ENCODE results near the gene IGF2R. TPM values are rescaled to one million over a fixed set of nuclear protein-coding genes. Genes with fewer than 3 reads are reported as not detected.

Gene IGF2R
- polyA plus RNA-seq, 4 donors, result 55.1 to 59.1 (median 57.3) TPM

GRCh38 chr6:160015778-160016684, 47.1 kb downstream of the IGF2R start:
- no peak for DNase-seq (ENCODE audit: low read depth in 4 of 4, low spot score in 3 of 4)

- DNase-seq (ENCODE audit: low read depth in 4 of 4, low spot score in 3 of 4), result no peak
Observed at GRCh38 chr6:160022101-160022500, 53.2 kb downstream of the IGF2R start.

- no peak for DNase-seq (ENCODE audit: low read depth in 4 of 4, low spot score in 3 of 4)
Observed at GRCh38 chr6:160022793-160023192, 53.9 kb downstream of the IGF2R start.

- DNase-seq (ENCODE audit: low read depth in 4 of 4, low spot score in 3 of 4), result no peak
Observed at GRCh38 chr6:160024152-160024551, 55.3 kb downstream of the IGF2R start.

GRCh38 chr6:160027076-160027475, 58.2 kb downstream of the IGF2R start:
- no peak for DNase-seq (ENCODE audit: low read depth in 4 of 4, low spot score in 3 of 4)

GRCh38 chr6:160027931-160028330, 59.0 kb downstream of the IGF2R start:
- DNase-seq (ENCODE audit: low read depth in 4 of 4, low spot score in 3 of 4), result no peak

- no peak for DNase-seq (ENCODE audit: low read depth in 4 of 4, low spot score in 3 of 4)
Observed at GRCh38 chr6:160028487-160029275, 59.8 kb downstream of the IGF2R start.

- no peak for DNase-seq (ENCODE audit: low read depth in 4 of 4, low spot score in 3 of 4)
Observed at GRCh38 chr6:160029525-160029924, 60.6 kb downstream of the IGF2R start.

GRCh38 chr6:160030103-160030502, 61.2 kb downstream of the IGF2R start:
- peak; percentile 73 to 90 (median 85) for DNase-seq (ENCODE audit: low read depth in 4 of 4, low spot score in 3 of 4)

- no peak for DNase-seq (ENCODE audit: low read depth in 4 of 4, low spot score in 3 of 4)
Observed at GRCh38 chr6:160031442-160031841, 62.6 kb downstream of the IGF2R start.

GRCh38 chr6:160031871-160032270, 63.0 kb downstream of the IGF2R start:
- no peak for DNase-seq (ENCODE audit: low read depth in 4 of 4, low spot score in 3 of 4)

GRCh38 chr6:160032538-160032937, 63.7 kb downstream of the IGF2R start:
- no peak for DNase-seq (ENCODE audit: low read depth in 4 of 4, low spot score in 3 of 4)

- no peak for DNase-seq (ENCODE audit: low read depth in 4 of 4, low spot score in 3 of 4)
Observed at GRCh38 chr6:160034036-160034930, 65.4 kb downstream of the IGF2R start.

GRCh38 chr6:160035241-160035640, 66.4 kb downstream of the IGF2R start:
- no peak for DNase-seq (ENCODE audit: low read depth in 4 of 4, low spot score in 3 of 4)

GRCh38 chr6:160035693-160036330, 66.9 kb downstream of the IGF2R start:
- DNase-seq (ENCODE audit: low read depth in 4 of 4, low spot score in 3 of 4), result no peak

- no peak for DNase-seq (ENCODE audit: low read depth in 4 of 4, low spot score in 3 of 4)
Observed at GRCh38 chr6:160036331-160036695, 67.4 kb downstream of the IGF2R start.

- no peak for DNase-seq (ENCODE audit: low read depth in 4 of 4, low spot score in 3 of 4)
Observed at GRCh38 chr6:160036790-160037206, 67.9 kb downstream of the IGF2R start.

- DNase-seq (ENCODE audit: low read depth in 4 of 4, low spot score in 3 of 4), result no peak
Observed at GRCh38 chr6:160038479-160038878, 69.6 kb downstream of the IGF2R start.

- DNase-seq (ENCODE audit: low read depth in 4 of 4, low spot score in 3 of 4), result no peak
Observed at GRCh38 chr6:160039441-160039840, 70.6 kb downstream of the IGF2R start.

GRCh38 chr6:160040055-160040454, 71.2 kb downstream of the IGF2R start:
- DNase-seq (ENCODE audit: low read depth in 4 of 4, low spot score in 3 of 4), result no peak
